Neural progenitor cell (in vitro differentiated cells): ENCODE measurements around the gene BCL2A1.
"Not testable (repeated sequence)": the region's sequence is repeated elsewhere in the genome, so short reads cannot be mapped to it uniquely, and the experiment has no call there.

Source experiments
- EZH2 ChIP-seq: fragments of 200-600 bp; sonication (generic); IDR thresholded peaks from 2 replicates; pipeline ENCODE4 v1.6.1; 2017; ENCODE audit warnings: antibody characterized with exemption, mild to moderate bottlenecking, moderate library complexity
- TF ChIP-seq, protein P1 (sequence below): fragments of 200-600 bp; sonication (generic); IDR thresholded peaks from 2 replicates; pipeline ENCODE4 v1.5.1; 2017; ENCODE audit warnings: antibody characterized with exemption, mild to moderate bottlenecking

DNA sequence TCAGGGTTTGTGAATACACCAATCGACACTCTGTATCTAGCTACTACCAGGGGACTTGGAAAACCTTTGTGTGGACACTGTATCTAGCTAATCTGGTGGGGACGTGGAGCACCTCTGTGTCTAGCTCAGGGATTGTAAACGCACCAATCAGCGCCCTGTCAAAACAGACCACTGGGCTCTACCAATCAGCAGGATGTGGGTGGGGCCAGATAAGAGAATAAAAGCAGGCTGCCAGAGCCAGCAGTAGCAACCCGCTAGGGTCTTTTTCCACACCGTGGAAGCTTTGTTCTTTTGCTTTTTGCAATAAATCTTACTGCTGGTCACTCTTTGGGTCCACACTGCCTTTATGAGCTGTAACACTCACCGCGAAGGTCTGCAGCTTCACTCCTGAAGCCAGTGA is 46.1 kb upstream of the BCL2A1 start:
- TF ChIP-seq, protein P1, sequence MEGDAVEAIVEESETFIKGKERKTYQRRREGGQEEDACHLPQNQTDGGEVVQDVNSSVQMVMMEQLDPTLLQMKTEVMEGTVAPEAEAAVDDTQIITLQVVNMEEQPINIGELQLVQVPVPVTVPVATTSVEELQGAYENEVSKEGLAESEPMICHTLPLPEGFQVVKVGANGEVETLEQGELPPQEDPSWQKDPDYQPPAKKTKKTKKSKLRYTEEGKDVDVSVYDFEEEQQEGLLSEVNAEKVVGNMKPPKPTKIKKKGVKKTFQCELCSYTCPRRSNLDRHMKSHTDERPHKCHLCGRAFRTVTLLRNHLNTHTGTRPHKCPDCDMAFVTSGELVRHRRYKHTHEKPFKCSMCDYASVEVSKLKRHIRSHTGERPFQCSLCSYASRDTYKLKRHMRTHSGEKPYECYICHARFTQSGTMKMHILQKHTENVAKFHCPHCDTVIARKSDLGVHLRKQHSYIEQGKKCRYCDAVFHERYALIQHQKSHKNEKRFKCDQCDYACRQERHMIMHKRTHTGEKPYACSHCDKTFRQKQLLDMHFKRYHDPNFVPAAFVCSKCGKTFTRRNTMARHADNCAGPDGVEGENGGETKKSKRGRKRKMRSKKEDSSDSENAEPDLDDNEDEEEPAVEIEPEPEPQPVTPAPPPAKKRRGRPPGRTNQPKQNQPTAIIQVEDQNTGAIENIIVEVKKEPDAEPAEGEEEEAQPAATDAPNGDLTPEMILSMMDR: not testable (repeated sequence)
- TF ChIP-seq EZH2: not testable (repeated sequence)
